Fibroblast of lung (primary cell): ENCODE results near the gene PAK2. TPM values are rescaled to one million over a fixed set of nuclear protein-coding genes. Genes with fewer than 3 reads are reported as not detected.

Experiments
- DNase-seq, 2 donors: peaks; one replicate each; pipeline versions ENCODE4 v3.0.0 to v3.0.0-alpha.2; 2010; ENCODE audit warnings: low read depth in 2 of 2
- H2AFZ ChIP-seq: 2 replicates; pipeline ENCODE4 v1.5.1; 2012; ENCODE audit warnings: low read length, control low read depth, inconsistent platforms
- H3K27ac ChIP-seq: 2 replicates; pipeline ENCODE4 v1.5.1; 2011; ENCODE audit warnings: low read length, control low read depth; ENCODE audit not compliant: insufficient read depth
- H3K27me3 ChIP-seq: 2 replicates; pipeline ENCODE4 v1.5.1; 2011; ENCODE audit warnings: mild to moderate bottlenecking, low read length; ENCODE audit not compliant: control insufficient read depth, insufficient read depth
- H3K36me3 ChIP-seq: 2 replicates; pipeline ENCODE4 v1.5.1; 2011; ENCODE audit warnings: low read length; ENCODE audit not compliant: control insufficient read depth, insufficient read depth
- H3K4me1 ChIP-seq: 2 replicates; pipeline ENCODE4 v1.5.1; 2011; ENCODE audit warnings: low read length; ENCODE audit not compliant: control insufficient read depth, insufficient read depth; ENCODE audit errors: extremely low read depth
- H3K4me2 ChIP-seq: 2 replicates; pipeline ENCODE4 v1.5.1; 2011; ENCODE audit warnings: low read length, control low read depth; ENCODE audit not compliant: insufficient read depth; ENCODE audit errors: extremely low read depth
- H3K4me3 ChIP-seq, 4 experiments: fragments of 200-600 bp in 1 of 4; sonication (generic) in 1 of 4; replicated peaks in 1 of 4; 2 replicates each; pipeline ENCODE4 v1.5.1; 2011 to 2016; ENCODE audit warnings: low read length in 4 of 4, low read depth in 3 of 4, mild to moderate bottlenecking in 3 of 4, control low read depth in 2 of 4, inconsistent platforms in 1 of 4, mixed read lengths in 1 of 4; ENCODE audit not compliant: insufficient read depth in 1 of 4; ENCODE audit errors: control extremely low read depth in 1 of 4
- H3K79me2 ChIP-seq: 2 replicates; pipeline ENCODE4 v1.5.1; 2012; ENCODE audit warnings: mild to moderate bottlenecking, low read length, inconsistent platforms; ENCODE audit not compliant: control insufficient read depth, insufficient read depth
- H3K9ac ChIP-seq: 2 replicates; pipeline ENCODE4 v1.5.1; 2011; ENCODE audit warnings: mild to moderate bottlenecking, low read length, control low read depth; ENCODE audit not compliant: insufficient read depth
- H3K9me3 ChIP-seq: 2 replicates; pipeline ENCODE4 v1.5.1; 2012; ENCODE audit warnings: low read depth, low read length; ENCODE audit not compliant: control insufficient read depth, insufficient read depth
- H4K20me1 ChIP-seq: 2 replicates; pipeline ENCODE4 v1.5.1; 2011; ENCODE audit warnings: low read length; ENCODE audit not compliant: control insufficient read depth, insufficient read depth; ENCODE audit errors: extremely low read depth
- CTCF ChIP-seq, 2 donors: IDR thresholded peaks in 1 of 2; conservative IDR thresholded peaks in 1 of 2; 1 replicate in 1 of 2; 2 replicates in 1 of 2; pipeline ENCODE4 v1.5.1; 2011 to 2012; ENCODE audit warnings: low read length in 2 of 2, control low read depth in 1 of 2, inconsistent platforms in 1 of 2, low read depth in 1 of 2, mild to moderate bottlenecking in 1 of 2
- EZH2 ChIP-seq: IDR thresholded peaks from 2 replicates; pipeline ENCODE4 v1.5.1; 2012; ENCODE audit warnings: low read length, control low read depth, mild to moderate bottlenecking; ENCODE audit errors: missing control alignments
- polyA plus RNA-seq, 2 donors: library from polyadenylated mRNA; depleted of rRNA in 1 of 2; stranded (reverse) in 1 of 2; unstranded in 1 of 2; fragments of >200 nt; gene quantifications; 2 replicates each; pipeline ENCODE4 v1.2.1, GENCODE V29; 2011 to 2012; ENCODE audit warnings: missing spikeins in 1 of 2
- total RNA-seq: library from RNA; depleted of rRNA; stranded (reverse); fragments of >200 nt; gene quantifications from 2 replicates; pipeline ENCODE4 v1.2.1, GENCODE V29; 2014

The PAK2 gene
- total and polyA plus RNA-seq, 2 donors (not counting 1 experiment from before 2014, with no cell fraction given) = 37.5 to 40.7 TPM

DNA sequence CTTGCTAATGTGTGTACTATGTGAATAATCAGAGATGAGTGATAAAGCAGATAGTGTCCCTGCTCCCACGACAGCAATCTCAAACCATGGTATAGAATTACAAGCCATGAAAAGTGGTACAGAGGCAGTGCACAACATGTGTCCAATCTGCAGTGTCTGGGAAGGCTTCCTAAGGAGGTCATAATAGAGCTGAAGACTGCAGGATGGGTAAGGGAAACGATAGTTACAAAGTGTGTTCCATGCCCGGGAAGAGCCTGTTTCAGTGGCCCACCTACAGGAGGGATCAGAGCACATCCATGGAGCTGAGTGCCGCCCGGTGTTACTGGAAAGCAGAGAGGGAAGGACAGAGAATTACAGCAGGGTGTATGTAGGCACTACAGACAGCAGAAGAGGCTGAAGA, 48.9 kb downstream of the PAK2 start:
- Histone ChIP-seq H3K27ac (no peak overlapping the region), H3K9ac (no peak overlapping the region), H3K4me3 (no peak overlapping the region), H3K36me3 (peaks cover 1% of the 10 kb centered on the region), H3K79me2 (peaks cover 17% of the 10 kb centered on the region), H3K27me3 (no peaks in the 10 kb centered on the region), H3K4me1 (peaks cover 5% of the 10 kb centered on the region), H3K4me2 (no peak overlapping the region), H4K20me1 (no peaks in the 10 kb centered on the region), H3K9me3 (no peaks in the 10 kb centered on the region), H2AFZ (no peak overlapping the region)
- DNase-seq = no peak
- TF ChIP-seq CTCF (conservative IDR thresholded peaks at IDR 0.05 in 1 of 2, IDR thresholded peaks at IDR 0.05 in 1 of 2; ENCODE audit: low read depth in 1 of 2, low read length in 2 of 2) (no peak), EZH2 (no peak)

DNA sequence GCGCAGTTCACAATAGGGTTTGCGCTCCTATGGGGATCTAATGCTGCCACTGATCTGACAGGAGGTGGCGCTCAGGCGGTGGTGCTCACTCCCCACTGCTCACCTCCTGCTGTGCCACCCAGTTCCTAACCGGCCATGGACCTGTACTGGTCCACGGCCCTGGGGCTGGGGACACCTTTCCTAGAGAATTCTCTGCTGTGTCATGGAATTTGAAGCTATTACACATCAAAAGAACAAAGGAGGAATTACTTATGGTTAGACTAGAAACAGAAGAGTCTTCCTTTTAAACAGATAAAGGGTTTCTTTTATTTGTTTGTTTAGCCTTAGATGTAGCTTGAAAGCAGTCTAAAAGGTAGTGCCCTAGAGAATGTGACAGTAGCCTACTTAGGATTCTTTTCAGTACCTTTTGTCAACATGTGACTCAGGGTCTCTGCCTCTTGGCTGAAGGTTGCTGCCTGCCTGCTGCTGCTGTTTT, 50.3 kb downstream of the PAK2 start:
- Histone ChIP-seq H3K79me2 (peaks cover 22% of the 10 kb centered on the region), H3K9me3 (no peaks in the 10 kb centered on the region), H3K4me2 (no peak overlapping the region)

DNA sequence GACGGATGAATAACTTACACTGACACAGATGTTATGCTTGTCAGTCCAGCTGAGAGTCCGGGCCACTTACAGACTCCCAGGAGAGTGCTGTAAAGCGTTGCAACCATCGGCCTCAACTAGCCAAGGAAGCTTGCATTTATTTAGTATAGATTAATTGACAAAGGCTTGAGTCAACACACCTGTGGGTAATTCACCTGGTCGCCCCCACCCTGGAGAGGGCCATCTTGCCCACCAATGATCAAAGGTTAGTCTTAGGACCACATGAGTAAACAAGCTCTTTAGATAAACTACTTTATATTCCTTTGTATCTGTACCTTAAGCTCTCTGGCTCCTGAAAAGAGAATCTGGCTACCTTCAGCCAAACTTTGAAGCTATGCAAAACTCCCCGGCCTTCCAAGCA, 51.0 kb downstream of the PAK2 start:
- no peaks in the 10 kb centered on the region for H4K20me1 ChIP-seq
- no peak overlapping the region for H3K27ac ChIP-seq
- H3K9me3 ChIP-seq = no peaks in the 10 kb centered on the region
- peaks cover 5% of the 10 kb centered on the region for H3K4me1 ChIP-seq
- TF ChIP-seq EZH2 = no peak
- no peak for TF ChIP-seq CTCF (conservative IDR thresholded peaks at IDR 0.05 in 1 of 2, IDR thresholded peaks at IDR 0.05 in 1 of 2; ENCODE audit: low read depth in 1 of 2, low read length in 2 of 2)
- H2AFZ ChIP-seq = no peak overlapping the region
- no peak overlapping the region for H3K9ac ChIP-seq
- H3K4me2 ChIP-seq = no peak overlapping the region
- peaks cover 4% of the 10 kb centered on the region for H3K36me3 ChIP-seq
- no peaks in the 10 kb centered on the region for H3K27me3 ChIP-seq
- H3K79me2 ChIP-seq = peaks cover 22% of the 10 kb centered on the region
- no peak overlapping the region for H3K4me3 ChIP-seq
- no peak for DNase-seq

More for the DNA sequence above, 50.3 kb downstream of the PAK2 start:
- DNase-seq = no peak
- no peak overlapping the region for H3K4me3 ChIP-seq
- no peak overlapping the region for H2AFZ ChIP-seq
- no peaks in the 10 kb centered on the region for H3K27me3 ChIP-seq
- H3K27ac ChIP-seq = no peak overlapping the region
- peaks cover 4% of the 10 kb centered on the region for H3K36me3 ChIP-seq
- no peaks in the 10 kb centered on the region for H4K20me1 ChIP-seq
- peaks cover 5% of the 10 kb centered on the region for H3K4me1 ChIP-seq
- TF ChIP-seq EZH2 = no peak
- no peak for TF ChIP-seq CTCF (conservative IDR thresholded peaks at IDR 0.05 in 1 of 2, IDR thresholded peaks at IDR 0.05 in 1 of 2; ENCODE audit: low read depth in 1 of 2, low read length in 2 of 2)
- no peak overlapping the region for H3K9ac ChIP-seq
